HL-60 (cell line): ENCODE data around the gene SORCS2.

Source experiments
- CTCF ChIP-seq: IDR thresholded peaks from one replicate; pipeline ENCODE4 v1.5.1; 2011; ENCODE audit warnings: low read length, control low read depth, inconsistent platforms; ENCODE audit not compliant: insufficient read depth
- GABPA ChIP-seq: IDR thresholded peaks from 2 replicates; pipeline ENCODE4 v1.6.1; 2012; ENCODE audit warnings: low read depth
- POLR2AphosphoS5 ChIP-seq: IDR thresholded peaks from 2 replicates; pipeline ENCODE4 v1.6.1; 2012; ENCODE audit warnings: low read depth
- REST ChIP-seq: IDR thresholded peaks from 2 replicates; pipeline ENCODE4 v1.6.1; 2012; ENCODE audit warnings: low read depth; ENCODE audit not compliant: insufficient replicate concordance
- SPI1 ChIP-seq: IDR thresholded peaks from 2 replicates; pipeline ENCODE4 v1.6.1; 2012; ENCODE audit warnings: low read depth, mild to moderate bottlenecking, borderline replicate concordance

- no peak for TF ChIP-seq POLR2AphosphoS5
- TF ChIP-seq CTCF: no peak
- TF ChIP-seq REST: no peak
- no peak for TF ChIP-seq SPI1
- TF ChIP-seq GABPA: no peak
Observed at GRCh38 chr4:7195546-7196287, 3.4 kb downstream of the SORCS2 start.
